ENCODE measurements around the gene FSTL4. TPM values are rescaled to one million over a fixed set of nuclear protein-coding genes. Genes with fewer than 3 reads are reported as not detected.

Gene FSTL4
- polyA plus RNA-seq, 3 donors = not detected

DNA sequence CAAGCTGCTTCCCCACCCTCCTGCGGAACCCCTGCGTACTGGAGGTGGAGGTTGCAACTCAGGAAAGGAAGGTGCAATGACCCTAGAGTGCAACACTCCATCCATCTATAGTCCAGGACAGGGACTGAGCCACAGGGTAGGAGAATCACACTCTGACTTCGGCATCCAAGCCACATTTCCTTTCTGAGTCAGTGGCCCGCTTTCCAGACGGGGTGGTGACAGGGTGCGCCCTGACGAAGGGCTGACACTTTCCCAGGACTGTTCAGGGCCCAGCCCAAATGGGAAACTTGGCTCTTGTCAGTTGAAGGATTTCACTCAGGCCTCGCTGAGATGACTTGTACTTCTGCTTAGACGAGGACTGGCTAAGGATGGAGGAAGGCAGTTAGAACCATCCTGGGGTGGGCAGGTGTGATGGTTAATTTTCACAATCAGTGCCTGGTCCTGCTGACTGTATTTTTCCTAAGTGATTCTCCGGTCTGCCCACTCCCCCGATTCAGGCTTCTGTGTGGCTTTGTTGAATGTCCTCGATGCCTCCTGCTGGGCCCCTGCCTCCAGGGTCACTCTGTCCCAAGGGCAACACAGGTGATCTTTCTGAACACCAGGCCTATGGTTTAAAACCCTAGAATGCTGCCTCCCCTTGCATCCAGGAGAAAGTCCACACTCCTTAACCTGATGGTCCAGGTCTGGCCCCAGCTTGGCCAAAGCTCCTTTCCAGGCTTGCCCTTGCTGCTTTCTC lies 228.1 kb downstream of the FSTL4 start:
- no peaks in the 10 kb centered on the region for H3K36me3 Mint-ChIP-seq

DNA sequence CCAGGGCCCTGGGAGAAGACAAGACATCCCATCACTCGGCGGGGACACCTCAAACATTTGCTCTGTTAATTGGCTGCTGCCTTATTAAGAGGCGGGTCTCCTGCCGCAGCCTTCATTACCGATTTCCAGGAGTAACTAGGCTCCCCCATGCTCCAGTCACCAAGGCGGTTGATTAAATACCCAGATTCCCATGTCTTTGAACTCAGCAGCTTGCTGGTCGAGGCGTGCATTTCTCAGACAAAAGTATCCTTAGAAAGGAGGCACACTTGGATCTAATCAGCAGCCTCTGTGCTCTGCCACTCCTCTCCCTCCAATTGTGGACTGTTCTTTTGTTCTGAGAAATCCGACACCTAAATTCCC lies 228.8 kb downstream of the FSTL4 start:
- no peaks in the 10 kb centered on the region for H3K79me2 ChIP-seq (ENCODE audit: insufficient read depth, low read length)
- WGBS (ENCODE audit: insufficient coverage) = 72% methylated on average over 7 of the region's 9 CpGs
- TF ChIP-seq, protein P1, sequence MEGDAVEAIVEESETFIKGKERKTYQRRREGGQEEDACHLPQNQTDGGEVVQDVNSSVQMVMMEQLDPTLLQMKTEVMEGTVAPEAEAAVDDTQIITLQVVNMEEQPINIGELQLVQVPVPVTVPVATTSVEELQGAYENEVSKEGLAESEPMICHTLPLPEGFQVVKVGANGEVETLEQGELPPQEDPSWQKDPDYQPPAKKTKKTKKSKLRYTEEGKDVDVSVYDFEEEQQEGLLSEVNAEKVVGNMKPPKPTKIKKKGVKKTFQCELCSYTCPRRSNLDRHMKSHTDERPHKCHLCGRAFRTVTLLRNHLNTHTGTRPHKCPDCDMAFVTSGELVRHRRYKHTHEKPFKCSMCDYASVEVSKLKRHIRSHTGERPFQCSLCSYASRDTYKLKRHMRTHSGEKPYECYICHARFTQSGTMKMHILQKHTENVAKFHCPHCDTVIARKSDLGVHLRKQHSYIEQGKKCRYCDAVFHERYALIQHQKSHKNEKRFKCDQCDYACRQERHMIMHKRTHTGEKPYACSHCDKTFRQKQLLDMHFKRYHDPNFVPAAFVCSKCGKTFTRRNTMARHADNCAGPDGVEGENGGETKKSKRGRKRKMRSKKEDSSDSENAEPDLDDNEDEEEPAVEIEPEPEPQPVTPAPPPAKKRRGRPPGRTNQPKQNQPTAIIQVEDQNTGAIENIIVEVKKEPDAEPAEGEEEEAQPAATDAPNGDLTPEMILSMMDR (IDR thresholded peaks at IDR 0.05) = no peak
- Mint-ChIP-seq H3K4me3 (no peak overlapping the region), H3K9me3 (peaks cover 0 to 2% (median 0%) of the 10 kb centered on the region in 7 donors), H3K27me3 (ENCODE audit: low read depth in 3 of 3) (peaks cover 8 to 9% (median 8%) of the 10 kb centered on the region in 3 donors), H3K27ac (no peak overlapping the region), H3K4me1 (no peaks in the 10 kb centered on the region), H3K36me3 (no peaks in the 10 kb centered on the region)
- H3K4me2 ChIP-seq (replicated peaks; ENCODE audit: extremely low read depth, low read length, poor library complexity, severe bottlenecking) = no peak overlapping the region
- H2AFZ ChIP-seq (ENCODE audit: insufficient read depth, low read depth, low read length, poor library complexity, severe bottlenecking) = no peak overlapping the region
- H3K36me3 ChIP-seq (replicated peaks in 1 of 2; ENCODE audit: control insufficient read depth in 1 of 2, insufficient read depth in 2 of 2, low read length in 2 of 2) = no peaks in the 10 kb centered on the region
- no peak overlapping the region for H3K4me3 ChIP-seq (replicated peaks in 1 of 3; ENCODE audit: low read depth in 2 of 3, low read length in 3 of 3)
- H3K27me3 ChIP-seq (ENCODE audit: control insufficient read depth in 2 of 2, insufficient read depth in 2 of 2, low read length in 2 of 2) = no peaks in the 10 kb centered on the region
- no peak overlapping the region for H3K27ac ChIP-seq (ENCODE audit: low read depth in 1 of 2, low read length in 2 of 2)
- no peaks in the 10 kb centered on the region for H3K4me1 ChIP-seq (ENCODE audit: control insufficient read depth in 1 of 2, insufficient read depth in 2 of 2, low read length in 2 of 2)
- intact Hi-C loops (cut with micrococcal nuclease) = no loop called here
- no peak for DNase-seq
- no peaks in the 10 kb centered on the region for H3K9me3 ChIP-seq (replicated peaks in 1 of 2; ENCODE audit: control insufficient read depth in 1 of 2, insufficient read depth in 1 of 2, low read length in 2 of 2)
- no peaks in the 10 kb centered on the region for H4K20me1 ChIP-seq (ENCODE audit: insufficient read depth, low read length)
- H3K9ac ChIP-seq (ENCODE audit: insufficient read depth, low read length, poor library complexity, severe bottlenecking) = no peak overlapping the region

More for the DNA sequence above, 228.1 kb downstream of the FSTL4 start:
- Histone ChIP-seq H3K27ac (ENCODE audit: low read depth in 1 of 2, low read length in 2 of 2) (no peak overlapping the region), H3K4me2 (replicated peaks; ENCODE audit: extremely low read depth, low read length, poor library complexity, severe bottlenecking) (no peak overlapping the region), H3K36me3 (replicated peaks in 1 of 2; ENCODE audit: control insufficient read depth in 1 of 2, insufficient read depth in 2 of 2, low read length in 2 of 2) (no peaks in the 10 kb centered on the region), H3K79me2 (ENCODE audit: insufficient read depth, low read length) (no peaks in the 10 kb centered on the region), H3K9me3 (replicated peaks in 1 of 2; ENCODE audit: control insufficient read depth in 1 of 2, insufficient read depth in 1 of 2, low read length in 2 of 2) (no peaks in the 10 kb centered on the region), H3K4me1 (ENCODE audit: control insufficient read depth in 1 of 2, insufficient read depth in 2 of 2, low read length in 2 of 2) (no peaks in the 10 kb centered on the region), H4K20me1 (ENCODE audit: insufficient read depth, low read length) (no peaks in the 10 kb centered on the region), H3K4me3 (replicated peaks in 1 of 3; ENCODE audit: low read depth in 2 of 3, low read length in 3 of 3) (no peak overlapping the region), H3K27me3 (ENCODE audit: control insufficient read depth in 2 of 2, insufficient read depth in 2 of 2, low read length in 2 of 2) (peaks cover 0 to 2% of the 10 kb centered on the region in 2 donors), H3K9ac (ENCODE audit: insufficient read depth, low read length, poor library complexity, severe bottlenecking) (no peak overlapping the region), H2AFZ (ENCODE audit: insufficient read depth, low read depth, low read length, poor library complexity, severe bottlenecking) (no peak overlapping the region)
- Mint-ChIP-seq H3K4me1 (no peaks in the 10 kb centered on the region), H3K27me3 (ENCODE audit: low read depth in 3 of 3) (peaks cover 8 to 10% (median 9%) of the 10 kb centered on the region in 3 donors), H3K4me3 (no peak overlapping the region), H3K9me3 (no peaks in the 10 kb centered on the region), H3K27ac (no peak overlapping the region)
- no peak for DNase-seq
- intact Hi-C loops (cut with micrococcal nuclease) = no loop called here
- TF ChIP-seq, protein P1 (IDR thresholded peaks at IDR 0.05) = no peak
- WGBS (ENCODE audit: insufficient coverage) = 90% methylated on average over 10 of the region's 12 CpGs

Data from CD14-positive monocyte (primary cell).